DOHH2 (cell line): ENCODE results near the gene ONECUT2.

Experiments used
- EZH2phosphoT487 ChIP-seq: fragments of 200-600 bp; sonication (generic); IDR thresholded peaks from 2 replicates; pipeline ENCODE4 v1.6.1; 2017; ENCODE audit warnings: borderline replicate concordance, mild to moderate bottlenecking, antibody characterized with exemption, low read length, moderate library complexity, mixed read lengths
- TF ChIP-seq, protein P1 (sequence below): fragments of 200-600 bp; sonication (generic); IDR thresholded peaks from one replicate; pipeline ENCODE4 v1.5.1; 2014; ENCODE audit warnings: antibody characterized with exemption, mild to moderate bottlenecking, low read depth, low read length; ENCODE audit not compliant: poor library complexity, severe bottlenecking

DNA sequence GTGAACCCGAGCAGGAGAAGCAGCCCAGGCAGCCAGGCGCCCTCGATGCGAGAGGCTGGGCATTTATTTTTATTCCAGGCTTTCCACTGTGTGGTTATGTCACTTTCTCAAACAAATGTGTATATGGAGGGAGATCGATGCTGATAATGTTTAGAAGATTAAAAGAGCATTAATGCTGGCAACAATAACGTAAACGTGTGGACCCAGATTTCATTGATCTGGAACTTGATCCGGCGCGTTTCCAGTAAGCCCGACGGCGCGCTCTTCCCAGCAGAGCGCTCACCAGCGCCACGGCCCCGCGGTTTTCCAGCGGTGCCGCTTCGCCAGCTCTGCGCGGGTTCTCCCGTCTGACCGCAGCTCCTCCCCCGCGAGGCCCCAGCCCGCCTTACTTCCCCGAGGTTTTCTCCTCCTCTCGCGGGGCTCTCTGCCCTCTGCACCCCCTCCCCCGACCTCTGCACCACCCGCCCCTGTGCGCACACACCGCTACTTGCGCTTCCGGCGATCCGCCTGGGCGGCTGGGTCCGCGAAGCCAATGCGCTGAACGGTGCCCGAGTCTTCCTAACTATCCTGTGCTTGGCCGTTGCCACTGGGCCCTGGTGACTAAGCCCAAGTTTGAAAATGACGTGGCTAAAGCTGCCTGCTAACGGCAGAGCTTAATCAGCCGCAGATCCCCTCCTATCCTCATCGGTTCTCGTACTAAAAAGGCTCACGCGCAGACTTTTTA lies 6.1 kb downstream of the ONECUT2 start:
- TF ChIP-seq, protein P1, sequence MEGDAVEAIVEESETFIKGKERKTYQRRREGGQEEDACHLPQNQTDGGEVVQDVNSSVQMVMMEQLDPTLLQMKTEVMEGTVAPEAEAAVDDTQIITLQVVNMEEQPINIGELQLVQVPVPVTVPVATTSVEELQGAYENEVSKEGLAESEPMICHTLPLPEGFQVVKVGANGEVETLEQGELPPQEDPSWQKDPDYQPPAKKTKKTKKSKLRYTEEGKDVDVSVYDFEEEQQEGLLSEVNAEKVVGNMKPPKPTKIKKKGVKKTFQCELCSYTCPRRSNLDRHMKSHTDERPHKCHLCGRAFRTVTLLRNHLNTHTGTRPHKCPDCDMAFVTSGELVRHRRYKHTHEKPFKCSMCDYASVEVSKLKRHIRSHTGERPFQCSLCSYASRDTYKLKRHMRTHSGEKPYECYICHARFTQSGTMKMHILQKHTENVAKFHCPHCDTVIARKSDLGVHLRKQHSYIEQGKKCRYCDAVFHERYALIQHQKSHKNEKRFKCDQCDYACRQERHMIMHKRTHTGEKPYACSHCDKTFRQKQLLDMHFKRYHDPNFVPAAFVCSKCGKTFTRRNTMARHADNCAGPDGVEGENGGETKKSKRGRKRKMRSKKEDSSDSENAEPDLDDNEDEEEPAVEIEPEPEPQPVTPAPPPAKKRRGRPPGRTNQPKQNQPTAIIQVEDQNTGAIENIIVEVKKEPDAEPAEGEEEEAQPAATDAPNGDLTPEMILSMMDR, result no peak
- no peak for TF ChIP-seq EZH2phosphoT487
